Measurements from ENCODE around the gene SCARB2. TPM values are rescaled to one million over a fixed set of nuclear protein-coding genes. Genes with fewer than 3 reads are reported as not detected.

The SCARB2 gene
- total and polyA plus RNA-seq, 2 donors (not counting 3 experiments of a cell fraction or from before 2014, with no cell fraction given): 75.2 to 116 TPM

GRCh38 chr4:76120199-76120598 is 93.4 kb downstream of the SCARB2 start:
- intact Hi-C loops (cut with micrococcal nuclease): no loop called here
- no peak overlapping the region for H3K4me3 ChIP-seq (replicated peaks in 1 of 3; ENCODE audit: insufficient read depth in 1 of 3, low read depth in 1 of 3, low read length in 3 of 3)
- H3K4me1 ChIP-seq (ENCODE audit: control insufficient read depth, extremely low read depth, insufficient read depth, low read length): no peaks in the 10 kb centered on the region
- no peak overlapping the region for H3K9ac ChIP-seq (replicated peaks; ENCODE audit: extremely low read depth, insufficient read depth, low read length)
- no peaks in the 10 kb centered on the region for H3K9me3 ChIP-seq (replicated peaks; ENCODE audit: control insufficient read depth, insufficient read depth, low read length)
- H3K36me3 ChIP-seq (ENCODE audit: control insufficient read depth in 2 of 2, extremely low read depth in 1 of 2, insufficient read depth in 2 of 2, low read length in 2 of 2): peaks cover 8 to 20% of the 10 kb centered on the region in 2 experiments
- POLR2A ChIA-PET: no interaction called here
- TF ChIP-seq MYC (IDR thresholded peaks at IDR 0.05; ENCODE audit: low read depth, low read length) (no peak), MAX (IDR thresholded peaks at IDR 0.05; ENCODE audit: insufficient read depth, insufficient read length) (no peak), POLR2AphosphoS5 (IDR thresholded peaks at IDR 0.05; ENCODE audit: insufficient read depth, low read depth, low read length) (no peak), GATA2 (IDR thresholded peaks at IDR 0.05; ENCODE audit: insufficient read depth, insufficient read length, low read depth, low read length) (no peak), FOS (IDR thresholded peaks at IDR 0.05; ENCODE audit: borderline replicate concordance, insufficient read depth, low read length) (no peak), JUN (IDR thresholded peaks at IDR 0.05; ENCODE audit: borderline replicate concordance, insufficient read depth, insufficient read length, low read depth) (no peak), EZH2 (IDR thresholded peaks at IDR 0.05; ENCODE audit: borderline replicate concordance, low read depth, low read length, severe bottlenecking) (no peak), POLR2A (IDR thresholded peaks at IDR 0.05; ENCODE audit: low read depth, low read length) (no peak), CTCF (IDR thresholded peaks at IDR 0.05; ENCODE audit: extremely low read depth in 1 of 2, insufficient read depth in 1 of 2, low read depth in 1 of 2, low read length in 2 of 2) (no peak)
- H4K20me1 ChIP-seq (replicated peaks; ENCODE audit: control insufficient read depth, extremely low read depth, insufficient read depth, low read length): no peaks in the 10 kb centered on the region
- no peaks in the 10 kb centered on the region for H3K27me3 ChIP-seq (ENCODE audit: control insufficient read depth in 2 of 2, insufficient read depth in 2 of 2, low read length in 2 of 2)
- no TSS peak for BruUV-seq (replicated peaks)
- no peaks in the 10 kb centered on the region for H3K79me2 ChIP-seq (ENCODE audit: control insufficient read depth, insufficient read depth, low read length)
- H3K27ac ChIP-seq (ENCODE audit: insufficient read depth, low read depth, low read length): no peak overlapping the region
- no peak overlapping the region for H2AFZ ChIP-seq (ENCODE audit: low read depth, low read length)
- FAIRE-seq (no peak), DNase-seq (ENCODE audit: low read depth, low spot score) (no peak)
- no peak overlapping the region for H3K4me2 ChIP-seq (ENCODE audit: insufficient read depth, low read length)
- dilution Hi-C loops (cut with MboI; ENCODE audit: extremely low pct_ligation_motif_present, low sequenced_read_pairs): no loop called here
- CTCF ChIA-PET: interaction anchor here (0.7 to 1.7 kb wide), 4 partner anchors 11 to 257 kb away, joined by 3 to 4 read pairs (median 3); no protein-coding TSS in a partner anchor
- no peaks in the 10 kb centered on the region for H3K9me1 ChIP-seq (replicated peaks; ENCODE audit: control insufficient read depth, extremely low read depth, insufficient read depth, low read length)
